ENCODE measurements around the gene PYGO2. TPM values are rescaled to one million over a fixed set of nuclear protein-coding genes. Genes with fewer than 3 reads are reported as not detected.

The PYGO2 gene
- total RNA-seq, 1 donor from 2014 or later = 48.7 TPM

- Histone ChIP-seq H3K27me3 (no peaks in the 10 kb centered on the region), H3K4me3 (peak overlapping the region; percentile 68 to 70), H3K9me3 (no peaks in the 10 kb centered on the region), H3K4me1 (peaks cover 15 to 39% of the 10 kb centered on the region in 2 donors), H3K27ac (peak overlapping the region; percentile 65 to 83), H3K36me3 (peaks cover 23 to 34% of the 10 kb centered on the region in 2 donors)
- TF ChIP-seq CTCF (IDR thresholded peaks at IDR 0.05) = no peak
- intact Hi-C loops (cut with DNase I) = loop anchor here (5.0 kb wide), 1 partner anchor 107 kb away; the partner anchor contains the start of gene EFNA4
- peak; percentile 71 to 87 for DNase-seq (ENCODE audit: low spot score in 2 of 2)
These were observed 6.4 kb downstream of the PYGO2 start for GRCh38 chr1:154955039-154955717.

- peak overlapping the region; percentile 68 to 70 for H3K4me3 ChIP-seq
- H3K9me3 ChIP-seq = no peaks in the 10 kb centered on the region
- TF ChIP-seq CTCF (IDR thresholded peaks at IDR 0.05) = no peak
- peak overlapping the region; percentile 65 to 83 for H3K27ac ChIP-seq
- DNase-seq (ENCODE audit: low spot score in 2 of 2) = no peak
- no peaks in the 10 kb centered on the region for H3K27me3 ChIP-seq
- H3K36me3 ChIP-seq = peaks cover 25 to 33% of the 10 kb centered on the region in 2 donors
- intact Hi-C loops (cut with DNase I) = no loop called here
- peaks cover 15 to 38% of the 10 kb centered on the region in 2 donors for H3K4me1 ChIP-seq
These were observed 7.0 kb downstream of the PYGO2 start for GRCh38 chr1:154954541-154954940.

- no peaks in the 10 kb centered on the region for H3K27me3 ChIP-seq
- H3K4me3 ChIP-seq = peak overlapping the region in 1 of 2 donors; percentile 68
- H3K9me3 ChIP-seq = no peaks in the 10 kb centered on the region
- TF ChIP-seq CTCF (IDR thresholded peaks at IDR 0.05) = no peak
- intact Hi-C loops (cut with DNase I) = no loop called here
- peaks cover 15 to 38% of the 10 kb centered on the region in 2 donors for H3K4me1 ChIP-seq
- peaks cover 19 to 24% of the 10 kb centered on the region in 2 donors for H3K36me3 ChIP-seq
- H3K27ac ChIP-seq = no peak overlapping the region
- DNase-seq (ENCODE audit: low spot score in 2 of 2) = no peak
These were observed 8.0 kb downstream of the PYGO2 start for GRCh38 chr1:154953611-154954038.

- no peak overlapping the region for H3K27ac ChIP-seq
- H3K4me1 ChIP-seq = peaks cover 15 to 38% of the 10 kb centered on the region in 2 donors
- intact Hi-C loops (cut with DNase I) = no loop called here
These were observed 8.9 kb downstream of the PYGO2 start for GRCh38 chr1:154952664-154953063.

GRCh38 chr1:154951901-154952657 is 9.5 kb downstream of the PYGO2 start:
- no peak for DNase-seq (ENCODE audit: low spot score in 2 of 2)
- Histone ChIP-seq H3K27ac (no peak overlapping the region), H3K27me3 (no peaks in the 10 kb centered on the region), H3K9me3 (no peaks in the 10 kb centered on the region), H3K36me3 (peaks cover 26 to 28% of the 10 kb centered on the region in 2 donors), H3K4me1 (peaks cover 15 to 34% of the 10 kb centered on the region in 2 donors), H3K4me3 (no peak overlapping the region)
- intact Hi-C loops (cut with DNase I) = no loop called here
- TF ChIP-seq CTCF (IDR thresholded peaks at IDR 0.05) = no peak

More at GRCh38 chr1:154952664-154953063, 8.9 kb downstream of the PYGO2 start:
- no peak for DNase-seq (ENCODE audit: low spot score in 2 of 2)
- no peaks in the 10 kb centered on the region for H3K9me3 ChIP-seq
- no peak overlapping the region for H3K4me3 ChIP-seq
- H3K27me3 ChIP-seq = no peaks in the 10 kb centered on the region
- TF ChIP-seq CTCF (IDR thresholded peaks at IDR 0.05) = no peak
- peaks cover 21 to 23% of the 10 kb centered on the region in 2 donors for H3K36me3 ChIP-seq

Data from ascending aorta (tissue), 2 donors.